Coronary artery (tissue), 2 donors: ENCODE data around the gene AQP10.
"Not testable (repeated sequence)": the region's sequence is repeated elsewhere in the genome, so short reads cannot be mapped to it uniquely, and the experiment has no call there.

ENCODE experiments used
- DNase-seq: peaks from one replicate; pipeline ENCODE4 v3.0.0-alpha.2; 2017; ENCODE audit warnings: low spot score
- H3K27ac ChIP-seq, 2 donors: fragments of 200-600 bp; sonication (generic); one replicate each; pipeline ENCODE4 v1.5.1; 2016 to 2019
- H3K4me3 ChIP-seq: fragments of 200-600 bp; sonication (generic); 2 replicates; pipeline ENCODE4 v1.5.1; 2016; ENCODE audit warnings: mild to moderate bottlenecking, moderate library complexity
- CTCF ChIP-seq: fragments of 200-600 bp; sonication (generic); IDR thresholded peaks from one replicate; pipeline ENCODE4 v1.5.1; 2019; ENCODE audit warnings: antibody characterized with exemption

AQP10 gene

GRCh38 chr1:154361357-154361756, 40.5 kb downstream of the AQP10 start:
- TF ChIP-seq CTCF: no peak
- H3K27ac ChIP-seq: no peak overlapping the region
- no peak overlapping the region for H3K4me3 ChIP-seq
- DNase-seq: no peak

- Histone ChIP-seq H3K4me3 (no peak overlapping the region), H3K27ac (no peak overlapping the region)
- no peak for DNase-seq
- no peak for TF ChIP-seq CTCF
Measured at GRCh38 chr1:154371436-154371835, 50.5 kb downstream of the AQP10 start.

GRCh38 chr1:154373777-154374357, 53.0 kb downstream of the AQP10 start:
- not testable (repeated sequence) for H3K4me3 ChIP-seq, DNase-seq, H3K27ac ChIP-seq
